HG02763 (cell line): ENCODE results near the gene TJP1.
"Not testable (repeated sequence)": the region's sequence is repeated elsewhere in the genome, so short reads cannot be mapped to it uniquely, and the experiment has no call there.

ENCODE experiments used
- ATAC-seq: cut with Tn5 transposase; IDR thresholded peaks from one replicate; pipeline ENCODE4 v1.9.1; 2021; ENCODE audit warnings: mild to moderate bottlenecking, moderate library complexity; ENCODE audit not compliant: unreplicated experiment

Gene TJP1

DNA sequence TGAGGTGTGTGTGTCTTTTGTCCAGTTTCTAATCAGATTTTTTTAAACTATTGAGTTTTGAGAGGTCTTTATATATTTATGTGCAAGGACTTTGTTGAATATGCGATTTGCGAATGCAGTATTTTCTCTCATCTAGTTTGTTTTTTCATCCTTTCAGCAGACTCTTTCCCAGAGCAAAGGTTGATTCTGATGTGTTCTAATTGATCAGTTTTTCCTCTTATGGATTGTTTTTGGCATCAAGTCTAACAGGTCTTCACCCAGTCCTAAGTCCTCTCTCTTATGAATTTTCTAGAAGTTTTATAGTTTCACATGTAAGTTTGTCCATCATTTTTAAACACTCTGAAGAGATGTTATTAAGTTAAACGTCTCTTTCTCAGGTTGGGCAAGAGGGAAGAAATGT is 17.8 kb upstream of the TJP1 start:
- ATAC-seq, result no peak

- no peak for ATAC-seq
Measured at GRCh38 chr15:29838352-29839010, 16.2 kb upstream of the TJP1 start.

DNA sequence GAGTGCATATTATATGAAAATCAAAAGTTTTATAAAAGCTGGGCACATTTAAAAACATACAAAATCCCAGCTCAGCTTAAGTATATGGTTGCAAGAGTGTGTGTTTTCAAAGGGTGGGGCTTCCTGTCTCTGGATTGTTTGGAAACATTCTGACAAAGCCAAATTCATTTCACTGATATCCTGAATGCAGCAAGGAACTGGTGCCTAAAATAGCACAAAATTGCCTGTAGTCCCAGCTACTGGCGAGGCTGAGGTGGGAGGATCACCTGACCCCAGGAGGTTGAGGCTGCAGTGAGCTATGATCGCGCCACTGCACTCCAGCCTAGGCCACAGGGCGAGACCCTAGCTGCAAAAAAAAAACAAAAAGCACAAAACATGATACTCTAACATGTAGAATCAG is 13.0 kb upstream of the TJP1 start:
- ATAC-seq, result no peak

DNA sequence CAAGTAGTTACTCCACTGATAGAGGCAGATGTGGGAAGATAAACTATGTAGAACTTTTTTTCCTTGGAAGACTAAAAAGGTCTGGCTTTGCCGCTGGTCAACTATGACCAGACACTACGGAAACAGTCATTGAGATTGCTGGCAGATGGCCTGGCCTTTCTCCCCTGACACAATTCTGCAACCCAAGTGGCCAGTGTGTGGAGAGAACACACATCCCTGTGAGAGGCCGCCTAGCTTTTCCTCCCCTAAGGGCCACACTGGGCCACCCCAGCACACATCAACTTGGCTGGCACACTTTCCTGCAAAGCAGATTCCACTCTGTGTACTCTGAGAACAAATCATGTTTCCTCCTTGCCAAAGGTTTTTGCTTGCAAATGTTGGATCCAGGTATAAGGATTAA is 10.4 kb upstream of the TJP1 start:
- no peak for ATAC-seq

DNA sequence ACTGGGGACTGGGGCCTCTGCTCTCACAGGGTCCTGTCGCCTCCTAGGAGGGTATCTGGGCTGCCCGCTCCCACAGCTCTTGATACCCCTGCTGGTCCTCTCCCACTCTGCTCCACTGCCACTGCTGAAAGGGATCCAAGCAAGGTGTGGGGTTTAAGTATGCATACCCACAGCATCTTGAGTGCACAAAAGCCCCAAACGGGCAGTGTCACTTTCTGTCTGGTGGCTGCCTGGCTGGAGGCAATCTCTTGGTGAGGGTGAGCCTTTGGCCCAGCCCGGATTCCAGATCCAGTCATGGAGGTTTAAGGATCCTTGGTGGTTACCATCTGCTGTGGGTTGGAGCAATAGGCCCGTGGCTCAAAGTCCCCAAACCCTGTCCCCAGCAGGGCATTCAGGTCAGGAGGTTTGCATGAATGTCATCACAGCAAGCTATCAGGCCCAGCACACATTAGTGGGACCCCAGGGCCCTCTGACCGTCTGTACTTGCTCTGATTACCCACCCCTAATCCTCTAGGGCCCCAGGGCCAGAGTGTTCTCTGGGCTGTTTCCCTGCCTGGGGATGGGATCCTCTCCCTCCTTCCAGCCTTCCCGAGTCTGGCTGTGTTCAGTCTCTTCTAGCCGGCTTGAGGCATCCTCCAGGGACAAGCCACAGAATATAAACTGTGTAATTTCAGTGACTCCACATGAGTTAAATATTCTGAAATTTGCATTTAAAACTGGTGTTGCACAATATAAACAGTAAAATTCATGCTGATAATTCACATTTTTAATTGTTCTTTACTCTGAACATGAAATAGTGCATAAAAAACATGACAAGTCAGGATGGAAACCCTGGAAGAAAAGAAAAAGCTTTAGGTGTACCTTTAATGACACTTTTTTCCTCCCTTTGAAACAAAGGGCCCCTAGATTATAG is 4.9 kb upstream of the TJP1 start:
- ATAC-seq, result no peak

DNA sequence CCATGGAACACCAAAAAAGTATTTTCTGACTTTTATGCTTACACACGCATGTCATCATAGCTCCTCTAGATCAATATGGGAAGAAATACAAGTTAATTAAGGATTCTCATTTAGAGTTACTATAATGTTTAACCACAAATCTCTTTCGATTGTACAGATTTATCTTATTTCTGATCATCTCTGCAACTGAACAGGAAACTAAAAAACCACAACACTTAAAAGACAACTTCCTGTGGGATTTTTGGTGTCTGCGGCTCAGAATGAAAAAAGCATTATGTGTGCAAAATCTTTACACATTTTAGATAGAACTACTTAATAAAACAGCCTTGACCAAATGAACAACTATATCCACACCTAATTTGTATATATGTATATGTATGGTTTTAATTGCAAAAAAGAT is 3.0 kb upstream of the TJP1 start:
- ATAC-seq, result no peak

- no peak for ATAC-seq
Measured at GRCh38 chr15:29822684-29823459, 604 bp upstream of the TJP1 start.

DNA sequence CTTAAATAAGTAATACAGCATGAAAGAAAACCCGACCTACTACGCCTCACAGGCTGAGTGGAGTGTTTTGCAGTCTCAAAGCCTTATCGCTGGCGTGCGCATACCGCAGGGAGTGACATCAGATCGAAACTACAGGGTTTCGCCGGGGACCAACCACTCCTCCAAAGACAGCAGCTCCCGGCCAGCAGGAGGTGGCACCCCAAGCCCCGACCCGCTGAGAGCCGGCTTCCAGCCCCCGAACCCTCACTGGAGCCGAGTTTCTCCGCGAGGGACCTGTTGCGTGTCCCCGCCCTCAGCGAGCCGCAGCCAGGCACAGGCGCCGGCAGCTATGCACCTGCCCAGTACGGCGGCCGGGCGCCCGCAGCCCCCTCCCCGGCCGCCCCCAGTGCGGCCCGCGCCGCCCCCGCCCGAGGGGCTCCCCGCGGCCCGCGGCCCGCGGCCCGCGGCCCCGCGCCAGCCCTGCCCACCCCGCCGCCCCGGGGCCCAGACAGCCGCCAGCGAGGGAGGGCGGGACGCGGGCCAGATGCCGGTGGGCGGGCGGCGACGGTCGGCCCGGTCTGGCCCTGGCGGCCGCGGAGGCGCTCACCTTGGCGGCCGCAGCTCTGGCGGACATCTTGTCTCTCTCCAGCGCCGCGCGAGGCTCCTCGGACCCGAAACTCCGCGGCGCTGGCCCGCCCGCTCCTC is 710 bp downstream of the TJP1 start:
- no peak for ATAC-seq

DNA sequence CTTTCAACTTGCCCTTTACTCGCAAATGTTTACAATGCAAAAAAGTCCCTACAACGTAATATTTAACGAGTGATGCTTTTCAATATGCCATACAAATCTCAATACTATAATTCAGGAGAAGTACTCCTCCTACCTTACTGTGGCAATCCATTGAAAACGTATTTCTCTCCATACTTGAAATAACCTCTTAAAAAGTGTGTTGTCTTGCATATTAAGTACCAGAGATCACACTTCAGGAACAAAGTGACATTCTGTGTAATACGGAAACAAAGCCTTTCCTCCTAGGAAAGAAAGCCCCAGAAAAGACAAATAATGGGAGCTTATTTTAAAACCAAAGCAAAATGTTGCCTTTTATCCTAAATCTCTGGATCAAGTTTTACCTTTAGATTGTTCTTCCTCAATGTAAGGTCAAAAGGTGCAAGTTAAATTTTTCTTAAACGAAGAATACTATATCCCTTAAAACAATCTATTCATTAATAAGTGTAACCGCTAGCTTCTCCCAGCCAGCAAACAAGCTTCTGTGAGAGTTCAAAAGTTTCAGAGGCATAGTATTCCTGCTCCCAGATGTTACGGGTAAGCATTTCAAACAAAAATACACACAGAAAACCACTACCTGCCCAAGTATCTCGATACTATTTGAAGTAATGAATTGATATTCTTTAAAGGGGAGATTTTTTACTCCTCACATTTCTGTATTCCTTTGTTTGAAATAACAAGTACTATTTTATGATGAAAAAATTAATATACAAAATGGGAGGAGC is 1.7 kb downstream of the TJP1 start:
- no peak for ATAC-seq

GRCh38 chr15:29819979-29820378 is 2.3 kb downstream of the TJP1 start:
- ATAC-seq, result no peak

DNA sequence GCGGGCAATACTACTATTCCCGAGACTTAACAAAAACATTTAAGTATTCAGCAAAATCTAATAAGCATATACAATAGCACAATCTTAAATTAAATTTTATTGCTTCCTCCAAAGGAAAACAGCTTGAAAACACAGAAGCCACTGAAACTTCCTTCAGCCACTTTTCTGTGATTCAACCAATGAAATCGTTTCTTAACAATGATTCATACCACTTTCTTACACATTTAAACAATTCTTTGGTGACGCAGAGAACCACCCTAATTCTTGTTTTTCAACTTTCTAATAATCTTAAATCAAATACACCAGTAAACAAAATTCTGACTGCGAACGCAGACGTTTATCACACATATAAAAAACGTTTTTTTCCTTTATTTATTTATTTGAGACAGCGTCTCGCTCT is 4.1 kb downstream of the TJP1 start:
- ATAC-seq, result no peak

GRCh38 chr15:29817455-29817854 is 4.8 kb downstream of the TJP1 start:
- ATAC-seq, result not testable (repeated sequence)

- no peak for ATAC-seq
Measured at GRCh38 chr15:29815000-29815710, 7.1 kb downstream of the TJP1 start.

DNA sequence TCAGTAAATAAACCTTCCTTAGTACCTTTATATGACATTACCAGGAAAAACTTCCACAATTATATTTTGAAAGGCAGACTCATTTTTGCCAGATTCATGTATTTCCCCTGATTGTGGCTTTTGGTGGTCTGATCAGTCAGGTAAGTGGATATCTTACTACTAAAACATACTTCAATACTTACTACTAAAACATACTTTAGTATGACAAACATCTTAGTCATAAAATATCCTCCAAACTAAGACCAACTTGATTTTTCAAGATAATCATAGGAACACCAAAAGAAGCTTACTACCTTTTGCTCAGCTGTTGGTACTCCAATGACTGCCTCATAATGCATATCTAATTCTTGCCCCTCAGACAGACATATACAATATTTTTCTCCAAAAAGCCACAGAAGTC is 9.3 kb downstream of the TJP1 start:
- ATAC-seq, result no peak

DNA sequence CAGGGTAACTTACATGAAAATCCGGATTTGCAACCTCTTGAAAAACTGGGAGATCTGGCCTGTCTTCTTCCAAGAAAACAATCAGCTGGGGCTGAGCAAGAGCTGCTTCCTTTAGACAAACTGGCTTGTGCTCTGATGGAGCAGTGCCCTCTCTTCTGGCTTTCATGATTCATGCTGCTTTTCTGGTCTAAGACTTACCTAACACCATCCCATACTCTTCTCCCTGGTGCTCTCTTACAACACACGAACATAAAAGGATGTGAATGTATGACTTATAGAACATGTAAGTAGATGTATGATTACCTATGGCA is 9.9 kb downstream of the TJP1 start:
- ATAC-seq, result no peak

GRCh38 chr15:29811691-29812383 is 10.4 kb downstream of the TJP1 start:
- no peak for ATAC-seq

DNA sequence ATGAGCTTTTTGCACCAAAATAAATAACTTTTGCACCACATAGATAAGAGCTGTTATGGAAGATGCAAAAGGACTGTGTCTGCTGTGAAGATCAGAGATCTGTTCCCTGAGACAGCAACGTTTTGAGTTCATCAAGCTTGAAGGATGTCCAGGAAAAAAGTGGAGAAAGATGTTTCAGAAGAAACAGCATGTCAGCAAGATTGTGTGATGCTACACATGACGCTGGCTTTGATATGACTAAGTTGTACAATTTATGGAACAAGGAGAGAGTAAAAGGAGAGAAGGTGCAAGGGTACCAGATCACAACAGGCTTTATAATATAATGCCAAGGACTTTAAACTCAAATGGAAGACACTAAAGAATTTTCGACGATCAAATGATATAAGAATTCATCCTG is 16.6 kb downstream of the TJP1 start:
- no peak for ATAC-seq

GRCh38 chr15:29805043-29805707 is 17.1 kb downstream of the TJP1 start:
- no peak for ATAC-seq

DNA sequence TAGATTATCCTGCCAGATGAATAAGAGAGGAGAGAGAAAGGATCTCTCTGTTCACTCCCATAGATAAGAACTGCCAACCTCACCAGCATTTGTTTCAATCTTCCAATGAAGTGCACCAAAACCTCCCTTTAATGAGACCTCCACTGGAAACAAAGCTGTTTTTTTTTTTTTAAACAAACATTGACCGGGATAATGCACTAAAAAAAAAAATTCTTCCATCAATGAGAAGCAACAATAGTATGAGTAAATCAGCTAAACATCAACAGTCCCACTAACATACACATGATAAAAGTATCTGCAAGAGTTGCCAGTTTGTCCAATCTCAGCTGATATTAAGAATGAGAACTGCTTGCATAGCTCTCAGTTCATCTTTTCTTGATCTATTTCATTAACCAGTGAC is 19.9 kb downstream of the TJP1 start:
- no peak for ATAC-seq
